ENCODE data around the gene RANBP10. TPM values are rescaled to one million over a fixed set of nuclear protein-coding genes. Genes with fewer than 3 reads are reported as not detected.
A peak's percentile ranks its signal among the peaks of the same experiment; 100 is the strongest.

Gene RANBP10
- total RNA-seq, 5 donors from 2014 or later (not counting 1 experiment from before 2014, with no cell fraction given) = 21.9 to 29.3 (median 24.5) TPM

- H3K4me3 Mint-ChIP-seq = peak overlapping the region; percentile 87 to 91 (median 90)
- DNase-seq (no peak), ATAC-seq (replicated peaks in 1 of 4) (no peak)
- H3K27me3 Mint-ChIP-seq = no peaks in the 10 kb centered on the region
- no peaks in the 10 kb centered on the region for H3K27me3 ChIP-seq (replicated peaks in 1 of 2; ENCODE audit: control insufficient read depth in 2 of 2, extremely low read depth in 1 of 2, insufficient read depth in 2 of 2, low read length in 1 of 2)
- peaks cover 7 to 31% of the 10 kb centered on the region in 2 donors for H3K36me3 ChIP-seq (ENCODE audit: control insufficient read depth in 2 of 2, extremely low read depth in 1 of 2, insufficient read depth in 1 of 2, low read length in 1 of 2)
- peaks cover 7 to 22% of the 10 kb centered on the region in 2 experiments for H3K4me1 ChIP-seq (ENCODE audit: control insufficient read depth in 1 of 2, extremely low read depth in 1 of 2, insufficient read depth in 2 of 2, low read length in 2 of 2)
- H3K4me1 Mint-ChIP-seq = peaks cover 0 to 16% (median 15%) of the 10 kb centered on the region in 3 donors
- ChIA-PET POLR2A (no interaction called here), CTCF (interaction anchor here in 1 of 2 donors (1.0 to 1.5 kb wide), 3 partner anchors 18 to 33 kb away, joined by 3 to 13 read pairs (median 7); partner anchors contain the start of genes RANBP10 and TSNAXIP1)
- peaks cover 10% of the 10 kb centered on the region for H3K36me3 Mint-ChIP-seq
- no peaks in the 10 kb centered on the region for H3K9me3 ChIP-seq
- H3K9me3 Mint-ChIP-seq = no peaks in the 10 kb centered on the region
- peak overlapping the region; percentile 69 to 79 for H3K27ac Mint-ChIP-seq
- peak overlapping the region; percentile 72 to 74 for H3K4me3 ChIP-seq (ENCODE audit: control insufficient read depth in 1 of 2, extremely low read depth in 1 of 2, low read length in 1 of 2)
- peak overlapping the region; percentile 7 for H3K27ac ChIP-seq (ENCODE audit: low read length)
- WGBS (ENCODE audit: insufficient coverage) = 93% methylated on average over 3 of the region's 10 CpGs
These were observed 27.9 kb upstream of the RANBP10 start for GRCh38 chr16:67834242-67834614.

GRCh38 chr16:67833415-67834241 lies 27.3 kb upstream of the RANBP10 start:
- DNase-seq (peak; percentile 81 to 96 (median 91)), ATAC-seq (replicated peaks in 1 of 4) (peak; percentile 100)
- peaks cover 0 to 16% (median 15%) of the 10 kb centered on the region in 3 donors for H3K4me1 Mint-ChIP-seq
- H3K36me3 Mint-ChIP-seq = peaks cover 15% of the 10 kb centered on the region
- ChIA-PET POLR2A (interaction anchor here in 1 of 2 donors (0.6 kb wide), 1 partner anchor 190 kb away, joined by 8 read pairs; no protein-coding TSS in a partner anchor), CTCF (interaction anchor here in 1 of 2 donors (0.5 to 1.5 kb wide), 4 partner anchors 18 to 393 kb away, joined by 3 to 13 read pairs (median 5); partner anchors contain the start of genes RANBP10 and TSNAXIP1)
- peak overlapping the region; percentile 72 to 74 for H3K4me3 ChIP-seq (ENCODE audit: control insufficient read depth in 1 of 2, extremely low read depth in 1 of 2, low read length in 1 of 2)
- peak overlapping the region; percentile 69 to 79 for H3K27ac Mint-ChIP-seq
- H3K4me3 Mint-ChIP-seq = peak overlapping the region; percentile 87 to 91 (median 90)
- H3K9me3 ChIP-seq = no peaks in the 10 kb centered on the region
- peak overlapping the region; percentile 17 for H3K27ac ChIP-seq (ENCODE audit: low read length)
- no peaks in the 10 kb centered on the region for H3K27me3 ChIP-seq (replicated peaks in 1 of 2; ENCODE audit: control insufficient read depth in 2 of 2, extremely low read depth in 1 of 2, insufficient read depth in 2 of 2, low read length in 1 of 2)
- peaks cover 7 to 22% of the 10 kb centered on the region in 2 experiments for H3K4me1 ChIP-seq (ENCODE audit: control insufficient read depth in 1 of 2, extremely low read depth in 1 of 2, insufficient read depth in 2 of 2, low read length in 2 of 2)
- H3K36me3 ChIP-seq (ENCODE audit: control insufficient read depth in 2 of 2, extremely low read depth in 1 of 2, insufficient read depth in 1 of 2, low read length in 1 of 2) = peaks cover 7 to 37% of the 10 kb centered on the region in 2 donors
- WGBS (ENCODE audit: insufficient coverage) = 0% methylated on average over 48 of the region's 49 CpGs
- H3K27me3 Mint-ChIP-seq = no peaks in the 10 kb centered on the region
- no peaks in the 10 kb centered on the region for H3K9me3 Mint-ChIP-seq

- Mint-ChIP-seq H3K9me3 (no peaks in the 10 kb centered on the region), H3K36me3 (peaks cover 16% of the 10 kb centered on the region), H3K4me1 (peaks cover 0 to 16% (median 15%) of the 10 kb centered on the region in 3 donors), H3K27ac (peak overlapping the region in 1 of 2 donors; percentile 68), H3K4me3 (peak overlapping the region; percentile 87 to 91 (median 90)), H3K27me3 (no peaks in the 10 kb centered on the region)
- ATAC-seq (replicated peaks in 1 of 4) (peak in 1 of 4 experiments; percentile 1), DNase-seq (no peak)
- Histone ChIP-seq H3K27ac (ENCODE audit: low read length) (no peak overlapping the region), H3K4me1 (ENCODE audit: control insufficient read depth in 1 of 2, extremely low read depth in 1 of 2, insufficient read depth in 2 of 2, low read length in 2 of 2) (peaks cover 7 to 22% of the 10 kb centered on the region in 2 experiments), H3K36me3 (ENCODE audit: control insufficient read depth in 2 of 2, extremely low read depth in 1 of 2, insufficient read depth in 1 of 2, low read length in 1 of 2) (peaks cover 7 to 37% of the 10 kb centered on the region in 2 donors), H3K4me3 (ENCODE audit: control insufficient read depth in 1 of 2, extremely low read depth in 1 of 2, low read length in 1 of 2) (peak overlapping the region; percentile 72 to 74), H3K9me3 (no peaks in the 10 kb centered on the region), H3K27me3 (replicated peaks in 1 of 2; ENCODE audit: control insufficient read depth in 2 of 2, extremely low read depth in 1 of 2, insufficient read depth in 2 of 2, low read length in 1 of 2) (no peaks in the 10 kb centered on the region)
- ChIA-PET CTCF (interaction anchor here in 1 of 2 donors (1.2 to 1.5 kb wide), 2 partner anchors 17 to 27 kb away, joined by 7 to 13 read pairs; partner anchors contain the start of genes RANBP10 and TSNAXIP1), POLR2A (interaction anchor here in 1 of 2 donors (0.6 kb wide), 1 partner anchor 191 kb away, joined by 8 read pairs; no protein-coding TSS in a partner anchor)
- 0% methylated on average over 1 of the region's 3 CpGs for WGBS (ENCODE audit: insufficient coverage)
These were observed 26.7 kb upstream of the RANBP10 start for GRCh38 chr16:67833030-67833414.

GRCh38 chr16:67828651-67829050 lies 22.3 kb upstream of the RANBP10 start:
- H3K36me3 ChIP-seq (ENCODE audit: control insufficient read depth in 2 of 2, extremely low read depth in 1 of 2, insufficient read depth in 1 of 2, low read length in 1 of 2) = peaks cover 14 to 50% of the 10 kb centered on the region in 2 donors
- no peak for DNase-seq
- H3K4me3 Mint-ChIP-seq = no peak overlapping the region
- no peaks in the 10 kb centered on the region for H3K9me3 ChIP-seq
- H3K4me3 ChIP-seq (ENCODE audit: control insufficient read depth in 1 of 2, extremely low read depth in 1 of 2, low read length in 1 of 2) = no peak overlapping the region
- H3K27ac Mint-ChIP-seq = no peak overlapping the region
- ChIA-PET POLR2A (no interaction called here), CTCF (interaction anchor here in 1 of 2 donors (1.5 kb wide), 1 partner anchor 12 kb away, joined by 5 read pairs; no protein-coding TSS in a partner anchor)
- 94% methylated on average over 4 of the region's 4 CpGs for WGBS (ENCODE audit: insufficient coverage)
- H3K27me3 Mint-ChIP-seq = no peaks in the 10 kb centered on the region
- peaks cover 5 to 14% of the 10 kb centered on the region in 2 experiments for H3K4me1 ChIP-seq (ENCODE audit: control insufficient read depth in 1 of 2, extremely low read depth in 1 of 2, insufficient read depth in 2 of 2, low read length in 2 of 2)
- no peaks in the 10 kb centered on the region for H3K27me3 ChIP-seq (replicated peaks in 1 of 2; ENCODE audit: control insufficient read depth in 2 of 2, extremely low read depth in 1 of 2, insufficient read depth in 2 of 2, low read length in 1 of 2)
- H3K4me1 Mint-ChIP-seq = peaks cover 0 to 11% (median 10%) of the 10 kb centered on the region in 3 donors
- ATAC-seq (replicated peaks in 1 of 4) = no peak
- H3K27ac ChIP-seq (ENCODE audit: low read length) = no peak overlapping the region
- H3K36me3 Mint-ChIP-seq = peaks cover 16% of the 10 kb centered on the region
- H3K9me3 Mint-ChIP-seq = no peaks in the 10 kb centered on the region

GRCh38 chr16:67825906-67826305 lies 19.5 kb upstream of the RANBP10 start:
- Histone ChIP-seq H3K36me3 (ENCODE audit: control insufficient read depth in 2 of 2, extremely low read depth in 1 of 2, insufficient read depth in 1 of 2, low read length in 1 of 2) (peaks cover 14 to 36% of the 10 kb centered on the region in 2 donors), H3K27me3 (replicated peaks in 1 of 2; ENCODE audit: control insufficient read depth in 2 of 2, extremely low read depth in 1 of 2, insufficient read depth in 2 of 2, low read length in 1 of 2) (no peaks in the 10 kb centered on the region), H3K4me1 (ENCODE audit: control insufficient read depth in 1 of 2, extremely low read depth in 1 of 2, insufficient read depth in 2 of 2, low read length in 2 of 2) (no peaks in the 10 kb centered on the region), H3K27ac (ENCODE audit: low read length) (no peak overlapping the region), H3K9me3 (no peaks in the 10 kb centered on the region), H3K4me3 (ENCODE audit: control insufficient read depth in 1 of 2, extremely low read depth in 1 of 2, low read length in 1 of 2) (no peak overlapping the region)
- WGBS (ENCODE audit: insufficient coverage) = 96% methylated on average over 14 of the region's 14 CpGs
- Mint-ChIP-seq H3K27ac (no peak overlapping the region), H3K36me3 (peaks cover 15% of the 10 kb centered on the region), H3K4me1 (no peaks in the 10 kb centered on the region), H3K9me3 (no peaks in the 10 kb centered on the region), H3K27me3 (no peaks in the 10 kb centered on the region), H3K4me3 (no peak overlapping the region)
- ChIA-PET POLR2A (interaction anchor here in 1 of 2 donors (0.5 kb wide), 1 partner anchor 259 kb away, joined by 14 read pairs; the partner anchor contains the start of gene NFATC3), CTCF (interaction anchor here in 1 of 2 donors (0.6 kb wide), 1 partner anchor 836 kb away, joined by 5 read pairs; no protein-coding TSS in a partner anchor)
- ATAC-seq (replicated peaks in 1 of 4) = no peak
- no peak for DNase-seq

GRCh38 chr16:67825119-67825518 lies 18.8 kb upstream of the RANBP10 start:
- no peak overlapping the region for H3K4me3 Mint-ChIP-seq
- H3K27ac ChIP-seq (ENCODE audit: low read length) = no peak overlapping the region
- no peaks in the 10 kb centered on the region for H3K9me3 ChIP-seq
- no peaks in the 10 kb centered on the region for H3K27me3 Mint-ChIP-seq
- peaks cover 12% of the 10 kb centered on the region for H3K36me3 Mint-ChIP-seq
- no peaks in the 10 kb centered on the region for H3K4me1 ChIP-seq (ENCODE audit: control insufficient read depth in 1 of 2, extremely low read depth in 1 of 2, insufficient read depth in 2 of 2, low read length in 2 of 2)
- CTCF ChIA-PET = interaction anchor here (0.6 to 1.2 kb wide), 2 partner anchors 10 to 40 kb away, joined by 4 read pairs; no protein-coding TSS in a partner anchor
- POLR2A ChIA-PET = no interaction called here
- 100% methylated on average over 6 of the region's 8 CpGs for WGBS (ENCODE audit: insufficient coverage)
- H3K4me1 Mint-ChIP-seq = no peaks in the 10 kb centered on the region
- H3K27me3 ChIP-seq (replicated peaks in 1 of 2; ENCODE audit: control insufficient read depth in 2 of 2, extremely low read depth in 1 of 2, insufficient read depth in 2 of 2, low read length in 1 of 2) = no peaks in the 10 kb centered on the region
- no peaks in the 10 kb centered on the region for H3K9me3 Mint-ChIP-seq
- H3K4me3 ChIP-seq (ENCODE audit: control insufficient read depth in 1 of 2, extremely low read depth in 1 of 2, low read length in 1 of 2) = no peak overlapping the region
- no peak overlapping the region for H3K27ac Mint-ChIP-seq
- H3K36me3 ChIP-seq (ENCODE audit: control insufficient read depth in 2 of 2, extremely low read depth in 1 of 2, insufficient read depth in 1 of 2, low read length in 1 of 2) = peaks cover 14 to 28% of the 10 kb centered on the region in 2 donors
- ATAC-seq (replicated peaks in 1 of 4) (no peak), DNase-seq (no peak)

All from T-cell (primary cell).